Stimulated activated CD4-positive, alpha-beta T cell treated with anti-CD3 and anti-CD28 coated beads, Interleukin-1b, Interleukin-23, amount 100 ng/mL, for 4 hours (primary cell): ENCODE data around the gene SUSD3.

ENCODE experiments used
- DNase-seq, 2 donors: peaks; one replicate each; pipeline ENCODE4 v3.0.0-alpha.2; 2020; ENCODE audit warnings: low read depth in 2 of 2

SUSD3 gene

DNA sequence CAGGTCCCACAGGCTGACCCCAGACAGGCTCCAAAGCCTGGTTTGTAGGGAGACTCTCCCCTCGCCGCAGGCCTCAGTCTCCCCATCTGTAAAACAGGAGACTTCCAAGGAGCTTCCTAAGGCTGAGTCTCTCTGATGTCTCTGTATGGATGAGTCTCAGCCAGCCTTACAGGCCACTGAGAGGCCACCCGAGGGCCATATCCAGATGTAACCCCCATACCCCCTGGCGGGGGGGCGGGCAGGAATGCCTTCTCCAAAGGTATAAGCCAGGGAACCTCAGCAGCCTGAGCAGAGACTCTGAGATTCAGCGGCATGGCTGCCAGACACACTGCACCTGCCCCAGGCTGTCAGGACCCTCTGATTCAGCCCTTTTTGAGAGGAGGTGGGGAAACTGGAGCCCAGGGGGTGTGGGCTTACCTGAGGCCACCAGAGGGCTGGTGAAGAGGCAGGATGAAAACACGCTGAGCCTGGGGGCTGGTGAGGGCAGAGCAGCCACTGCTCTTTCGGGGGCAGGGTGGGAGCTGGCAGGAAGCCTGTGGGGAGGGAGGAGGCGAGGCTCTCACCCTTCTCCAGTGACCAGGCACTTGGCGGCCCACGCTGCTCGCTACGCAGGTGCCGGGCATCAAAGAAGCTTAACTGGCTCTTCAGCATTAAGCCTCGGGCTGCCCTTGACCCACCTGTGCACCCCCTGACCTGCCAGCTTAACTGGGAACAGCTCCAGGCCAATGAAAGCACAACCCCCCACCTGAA, 5.5 kb upstream of the SUSD3 start:
- no peak for DNase-seq

DNA sequence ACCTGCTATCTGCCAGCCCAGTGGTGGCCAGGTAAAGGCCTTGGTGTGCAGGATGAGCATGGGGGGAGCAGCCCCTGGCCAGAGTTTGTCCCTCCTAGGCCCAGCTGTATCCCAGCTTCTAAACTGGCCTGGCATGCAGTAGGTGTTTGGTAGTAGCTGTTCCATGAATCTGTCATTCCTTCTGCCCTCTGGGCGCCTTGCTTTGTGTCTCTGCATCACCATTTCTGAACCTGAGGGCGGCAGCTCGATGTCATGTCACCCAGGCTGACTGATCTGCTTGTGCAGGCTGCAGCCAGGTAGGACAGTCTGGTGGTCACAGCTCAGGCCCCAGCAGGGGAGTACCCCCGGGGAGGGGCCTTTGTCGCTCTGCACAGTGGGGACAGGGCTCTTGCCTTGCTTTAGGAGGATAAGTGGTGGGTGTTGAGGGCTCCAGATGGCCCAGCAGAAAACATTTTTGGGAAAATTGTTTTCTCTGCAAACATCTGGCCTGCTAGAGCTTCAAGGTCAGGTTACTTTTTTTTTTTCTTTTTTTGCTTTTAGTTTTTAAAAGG, 4.6 kb upstream of the SUSD3 start:
- DNase-seq: no peak

DNA sequence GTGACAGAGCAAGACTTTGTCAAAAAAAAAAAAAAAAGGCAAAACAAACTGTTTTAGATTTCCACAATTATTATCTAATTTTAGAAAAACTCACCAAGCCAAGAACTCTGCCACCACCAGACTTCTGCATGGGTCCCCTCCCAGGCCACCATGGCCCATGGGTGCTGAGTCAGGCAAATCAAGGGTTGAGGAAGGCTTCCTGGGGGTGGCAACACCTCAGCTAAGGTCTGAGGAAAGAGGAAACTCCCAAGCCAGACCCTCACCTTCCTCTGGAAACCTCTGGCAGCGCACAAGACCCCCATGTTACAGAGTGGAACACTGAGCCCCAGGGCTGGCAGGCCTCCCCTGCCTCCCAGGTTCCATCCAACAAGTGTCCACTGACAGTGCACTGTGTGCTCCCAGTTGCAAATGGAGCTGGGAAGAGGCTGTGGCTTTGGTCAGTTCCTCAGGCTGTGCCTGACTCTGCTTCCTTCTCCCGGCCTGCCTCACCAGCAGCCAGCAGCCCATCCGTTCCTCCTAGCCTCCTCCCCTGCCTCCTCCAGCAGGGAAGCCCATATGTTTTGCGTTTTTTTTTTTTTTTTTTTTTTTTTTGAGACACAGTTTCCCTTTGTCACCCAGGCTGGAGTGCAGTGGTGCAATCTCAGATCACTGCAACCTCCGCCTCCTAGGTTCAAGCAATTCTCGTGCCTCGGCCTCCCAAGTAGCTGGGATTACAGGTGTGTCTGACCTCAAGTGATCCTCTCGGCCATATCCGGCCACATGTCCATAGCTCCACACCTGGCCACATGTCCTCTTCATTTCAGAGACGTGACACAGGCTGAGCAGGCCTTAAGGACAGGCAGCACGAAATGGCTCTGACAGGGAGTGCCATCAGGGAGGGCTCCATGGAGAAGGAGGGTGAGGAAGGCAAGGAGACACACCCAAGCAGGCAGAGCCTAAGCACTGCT, 3.5 kb upstream of the SUSD3 start:
- DNase-seq: no peak

DNA sequence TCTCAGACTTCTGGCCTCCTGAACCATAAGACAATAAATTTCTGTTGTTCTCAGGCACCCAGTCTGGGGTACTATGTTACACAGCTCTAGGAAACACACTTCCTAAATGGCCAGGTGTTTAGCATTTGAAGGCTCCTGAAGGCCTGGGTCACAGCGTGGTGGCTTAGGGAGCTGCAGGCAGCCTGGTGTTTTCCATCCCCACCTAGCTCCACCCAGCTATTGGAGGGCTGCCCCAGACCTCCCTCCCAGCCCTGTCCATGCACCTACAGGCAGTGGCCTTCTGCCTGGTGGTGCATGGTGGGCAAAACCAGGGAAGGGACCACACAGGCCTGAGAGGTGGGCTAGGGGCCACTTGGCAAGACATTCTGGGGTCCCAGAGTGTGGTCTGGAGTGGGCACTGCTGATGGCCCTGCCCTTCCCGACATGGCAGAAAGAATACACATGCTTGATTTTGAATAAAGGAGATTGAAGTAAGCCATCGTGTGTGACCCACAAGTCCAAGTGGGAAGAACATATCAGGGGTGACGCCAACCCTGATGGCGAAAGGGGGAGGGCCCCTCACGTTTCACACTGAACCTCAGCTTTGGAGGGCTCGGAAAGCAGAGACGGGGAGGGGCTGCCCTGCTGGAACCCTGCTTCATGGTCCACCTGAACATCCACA, 1.3 kb upstream of the SUSD3 start:
- no peak for DNase-seq

DNA sequence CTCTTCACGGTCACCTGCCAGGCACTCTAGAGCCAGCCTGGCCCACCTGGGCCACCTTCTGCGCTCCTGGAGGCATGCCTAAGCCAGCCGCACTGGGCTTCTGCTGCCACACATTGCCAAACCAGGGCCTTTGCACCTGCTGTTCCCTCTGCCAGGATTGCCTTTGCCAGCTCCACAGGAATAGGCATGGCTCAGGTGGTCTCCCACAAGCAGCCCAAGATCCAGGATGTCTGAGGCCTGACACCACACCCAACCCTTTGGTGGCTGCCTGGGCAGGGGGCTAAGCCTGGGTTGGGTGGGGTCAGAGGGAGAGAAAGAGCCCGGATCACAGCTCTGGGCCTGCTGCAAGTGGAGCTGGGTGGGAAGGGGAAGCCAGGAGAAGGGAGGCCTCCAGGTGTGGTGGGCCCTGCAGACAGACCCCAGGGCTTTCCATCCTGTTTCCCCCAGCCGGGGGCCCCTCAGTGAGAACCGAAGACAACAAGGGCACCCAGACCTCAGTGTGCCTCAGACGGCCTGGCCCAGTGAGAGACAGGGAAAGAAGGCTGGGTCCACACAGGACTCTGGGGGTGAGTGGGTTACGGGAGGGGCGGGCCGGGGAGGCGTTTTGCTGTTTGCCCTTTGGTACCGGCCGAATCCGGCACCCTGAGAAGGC, 672 bp upstream of the SUSD3 start:
- no peak for DNase-seq

DNA sequence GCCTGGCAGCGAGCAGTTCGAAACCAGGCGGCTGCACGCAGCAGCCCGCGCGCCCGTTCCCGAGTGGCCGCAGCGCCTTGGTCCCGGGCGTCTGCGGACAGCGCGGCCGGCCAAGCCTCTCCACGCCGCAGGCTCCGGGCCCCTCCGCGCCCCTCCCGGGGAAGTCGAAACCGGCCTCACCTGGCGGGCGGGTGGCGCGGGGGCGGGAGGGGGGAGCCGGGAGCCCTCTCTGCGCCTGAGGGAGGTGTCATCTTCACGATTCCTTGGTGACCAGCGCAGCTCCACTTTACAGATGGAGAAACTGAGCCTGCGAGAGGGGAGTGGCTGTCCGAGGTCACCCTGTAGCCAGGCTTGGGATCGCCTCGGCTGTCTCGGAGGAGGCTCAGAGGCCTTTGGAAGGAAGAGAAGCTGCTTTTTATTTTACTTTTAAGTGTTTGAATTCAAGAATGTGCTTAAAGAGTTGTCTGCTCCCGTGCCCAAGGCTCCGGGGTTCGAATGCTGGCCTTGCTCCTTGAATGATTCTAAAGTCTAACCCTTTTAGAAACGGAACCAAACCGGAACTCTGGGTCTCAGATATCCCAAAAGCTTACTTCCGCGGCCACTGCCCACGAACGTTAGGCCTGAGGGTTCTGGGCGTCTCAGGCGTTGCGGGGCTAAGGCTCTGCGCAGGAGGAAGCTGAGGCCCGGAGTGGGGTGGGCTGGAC, 662 bp downstream of the SUSD3 start:
- peak in 1 of 2 donors; percentile 34 for DNase-seq

DNA sequence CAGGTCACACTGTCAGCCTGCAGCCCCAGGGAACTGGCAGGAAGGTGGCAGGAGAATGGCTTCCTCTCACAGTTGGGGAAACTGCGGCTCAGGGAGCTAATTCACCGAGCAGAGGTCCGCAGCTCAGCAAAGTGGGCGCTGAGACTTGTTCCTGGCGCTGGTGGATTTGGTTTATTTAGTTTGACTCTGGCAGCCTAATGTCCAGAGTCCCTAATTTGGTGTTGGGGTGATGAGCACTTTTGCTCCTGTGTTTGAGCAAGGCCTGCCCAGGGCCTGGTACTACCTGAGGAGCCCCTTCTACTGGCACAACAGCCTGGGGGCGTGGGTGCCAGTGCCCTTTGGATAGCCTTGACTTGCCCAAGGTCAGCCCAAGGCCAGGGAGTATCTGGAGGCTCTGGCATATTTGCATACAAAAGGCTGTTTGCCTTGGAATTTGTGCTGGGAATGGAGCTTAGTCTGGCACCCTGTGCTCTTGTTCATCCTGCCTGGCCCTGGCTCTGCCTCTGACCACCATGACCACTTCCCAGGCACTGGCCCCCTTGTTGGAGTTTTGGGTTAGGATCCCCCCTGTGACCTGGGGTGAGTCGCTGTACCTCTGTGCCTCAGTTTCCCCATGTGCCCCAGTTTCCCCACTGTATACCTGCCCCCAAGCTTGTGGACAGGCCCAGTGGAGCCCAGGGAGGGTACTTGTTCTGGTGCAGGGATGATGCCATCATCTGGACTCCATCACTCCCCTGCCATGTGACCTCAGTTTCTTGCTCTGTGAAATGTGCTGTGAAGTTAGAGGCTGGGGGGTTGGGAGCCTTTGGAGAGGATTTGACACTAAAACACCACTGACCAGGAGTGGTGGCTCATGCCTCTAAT, 1.4 kb downstream of the SUSD3 start:
- no peak for DNase-seq

DNA sequence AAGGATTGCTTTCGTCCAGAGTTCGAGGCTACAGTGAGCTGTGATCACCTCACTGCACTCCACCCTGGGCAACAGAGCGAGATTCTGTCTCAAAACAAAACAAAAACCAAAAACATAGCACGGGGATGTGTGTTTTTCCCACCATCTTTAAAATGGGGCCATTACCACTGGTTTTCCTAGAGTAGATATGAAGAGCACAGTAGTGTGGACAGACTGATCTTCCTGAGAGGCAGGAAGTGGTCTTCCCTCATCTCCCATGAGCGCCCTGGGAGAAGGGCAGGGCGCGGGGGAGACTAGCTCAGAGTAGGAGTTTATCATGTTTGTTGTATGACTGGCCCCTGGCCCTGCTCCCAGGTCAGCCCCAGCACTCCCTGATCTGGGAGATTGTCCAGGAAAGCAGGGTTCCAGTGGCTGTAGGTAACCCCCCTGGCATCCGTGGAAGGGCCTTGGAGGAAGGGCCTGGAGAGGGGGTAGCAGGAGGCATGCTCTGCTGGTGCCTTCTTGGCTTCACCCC, 2.3 kb downstream of the SUSD3 start:
- DNase-seq: no peak

DNA sequence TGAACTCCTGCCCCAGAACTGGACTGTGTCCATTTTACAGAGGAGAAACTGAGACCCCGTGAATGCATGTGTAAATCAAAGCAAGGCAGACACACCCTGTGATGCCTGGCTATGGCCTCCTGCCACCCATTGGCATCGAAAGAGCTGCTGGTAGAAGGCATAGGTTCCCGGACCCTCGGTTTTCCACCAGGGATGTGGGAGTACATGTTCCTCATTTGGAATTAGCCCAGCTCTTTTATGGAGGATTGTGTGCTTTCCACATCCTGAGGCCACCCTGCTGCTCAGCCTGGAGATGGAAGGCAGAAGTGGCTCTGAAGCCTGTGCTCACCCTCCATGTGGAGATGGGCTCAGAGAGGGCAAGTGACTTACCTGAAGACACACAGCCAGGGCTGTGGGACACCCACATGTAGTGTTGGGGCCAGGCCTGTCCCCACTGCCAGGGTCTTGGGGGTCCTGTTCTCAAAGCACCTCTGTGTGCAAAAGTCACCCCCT, 2.8 kb downstream of the SUSD3 start:
- no peak for DNase-seq

DNA sequence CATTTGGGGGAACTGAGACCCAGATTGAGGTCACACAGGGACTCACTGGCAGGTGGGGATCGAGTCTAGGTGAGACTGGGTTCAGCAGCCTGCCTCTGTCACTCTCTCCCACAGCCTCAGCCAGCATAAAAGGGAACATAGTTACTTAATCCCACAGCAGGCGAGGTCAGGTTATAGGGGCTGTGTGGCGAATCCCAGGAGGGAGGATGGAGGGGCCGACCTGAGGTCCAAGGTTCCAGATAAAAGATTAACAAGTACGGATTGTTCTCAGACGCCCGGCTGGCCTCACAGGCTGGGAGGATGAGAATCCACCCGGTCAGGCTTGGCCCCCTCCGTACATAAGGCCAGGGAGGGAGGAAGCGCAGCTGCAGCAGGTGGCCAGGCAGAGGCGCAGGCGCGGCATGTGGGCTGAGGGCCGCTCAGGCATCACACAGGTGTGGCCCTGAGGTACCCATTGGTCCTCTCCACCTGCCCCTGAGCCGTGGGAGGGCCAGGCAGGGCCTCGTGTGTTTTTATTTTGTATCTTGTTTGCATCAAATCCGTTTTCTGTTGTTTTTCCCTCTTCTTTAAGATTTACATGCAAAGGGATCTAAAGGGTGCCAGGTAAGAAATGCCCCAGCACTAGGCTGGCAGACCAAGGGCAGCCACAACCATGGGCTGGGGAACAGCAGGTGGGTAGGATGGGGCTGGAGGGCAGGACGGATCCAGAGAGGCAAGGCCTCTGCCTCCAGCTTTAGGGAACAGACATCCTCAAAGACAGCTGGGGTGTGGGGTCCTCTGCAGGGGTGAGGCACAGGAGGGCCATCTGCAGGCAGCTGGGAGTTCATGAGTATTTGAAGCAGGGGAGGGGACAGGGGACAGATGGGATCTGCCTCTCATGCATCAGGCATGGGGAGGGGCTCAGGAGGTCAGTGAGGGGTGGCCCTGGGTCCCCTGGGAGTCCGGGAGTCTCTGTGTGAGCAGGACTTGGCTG, 3.6 kb downstream of the SUSD3 start:
- no peak for DNase-seq

DNA sequence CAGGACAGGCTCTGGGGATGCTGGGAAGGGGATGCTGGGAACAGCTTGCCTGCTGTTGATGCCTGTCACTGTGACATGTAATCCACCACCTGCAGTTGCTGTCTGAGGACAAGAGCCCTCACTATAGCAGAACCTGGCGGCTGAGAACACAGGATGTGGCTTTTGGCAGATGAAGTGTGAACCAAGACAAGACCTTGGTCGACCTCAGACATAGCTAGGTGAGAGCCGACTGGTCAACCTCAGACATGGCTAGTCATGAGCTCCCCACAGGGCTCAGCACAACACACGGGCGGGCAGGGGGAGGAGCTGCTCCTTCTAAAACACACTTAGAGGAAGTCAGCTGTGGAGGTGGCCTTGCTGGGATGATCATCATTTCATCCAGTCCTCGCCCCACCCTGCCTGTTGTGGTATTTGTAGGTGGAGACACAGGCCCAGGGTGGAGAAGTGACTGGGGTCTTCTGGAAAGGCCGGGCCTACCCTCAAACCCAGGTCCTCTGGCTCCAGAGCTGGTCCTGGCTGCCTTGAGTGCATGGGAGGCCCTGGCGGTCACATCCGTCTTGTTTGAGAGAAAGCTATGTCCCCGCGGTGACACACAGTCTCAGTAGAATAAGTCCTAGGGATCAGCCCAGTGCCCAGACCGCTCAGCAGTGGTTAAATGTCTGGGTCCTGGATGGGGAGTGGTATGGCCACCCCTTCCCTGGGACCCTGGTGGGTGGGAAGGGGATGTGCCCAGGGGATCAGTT, 6.1 kb downstream of the SUSD3 start:
- DNase-seq: peak; percentile 53 to 65

DNA sequence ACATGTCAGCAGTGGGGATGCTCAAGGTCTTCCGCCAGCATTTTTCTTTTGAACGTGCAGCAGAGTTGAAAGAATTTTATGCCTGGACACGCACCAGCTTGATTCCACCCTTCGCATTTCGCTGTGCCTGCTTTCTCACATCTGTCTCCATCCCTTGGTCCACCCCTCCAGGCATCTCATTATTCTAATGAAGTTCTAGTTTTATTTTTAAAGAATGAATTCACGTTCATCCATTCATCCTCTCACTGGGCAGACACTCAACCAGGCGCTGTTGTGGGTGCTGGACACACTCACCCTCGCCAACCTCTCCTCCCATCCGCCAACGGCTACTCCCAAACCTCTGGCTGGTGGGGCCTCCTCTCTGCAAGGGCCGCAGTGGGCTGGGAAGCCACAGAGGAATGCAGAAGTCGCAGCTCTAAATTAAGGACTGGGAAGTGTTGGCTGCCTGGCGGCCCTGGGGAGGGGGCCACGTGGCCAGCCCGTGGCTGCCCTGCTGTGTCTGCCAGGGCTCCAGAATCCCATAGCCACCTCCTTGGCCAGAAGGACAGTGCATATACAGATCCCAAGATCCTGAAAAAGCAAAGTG, 6.7 kb downstream of the SUSD3 start:
- DNase-seq: no peak

DNA sequence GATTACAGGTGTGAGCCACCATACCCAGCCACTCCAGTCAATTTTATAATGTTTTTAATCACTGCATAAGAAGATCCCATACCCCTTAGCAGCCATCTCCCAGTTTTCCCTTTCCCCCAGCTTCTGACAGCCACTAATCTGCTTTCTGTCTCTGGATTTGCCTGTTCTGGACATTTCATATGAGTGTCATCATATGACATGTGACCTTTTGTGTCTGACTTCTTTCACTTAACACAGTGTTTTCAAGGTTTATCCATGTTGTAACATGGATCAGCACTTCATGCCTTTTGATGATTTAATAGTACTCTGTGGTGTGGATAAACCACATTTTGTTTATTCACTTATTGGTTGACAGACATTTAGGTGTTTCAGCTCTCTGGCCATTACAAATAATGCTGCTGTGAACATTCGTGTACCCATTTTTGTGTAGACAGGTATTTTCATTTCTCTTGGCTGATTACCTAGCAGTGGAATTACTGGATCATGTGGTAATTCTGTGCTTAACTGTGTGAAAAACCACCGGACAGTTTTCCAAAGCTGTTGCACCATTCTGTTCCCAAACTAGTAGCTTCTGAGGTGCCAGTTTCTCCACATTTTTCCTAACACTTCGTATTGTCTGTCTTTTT, 8.6 kb downstream of the SUSD3 start:
- no peak for DNase-seq

DNA sequence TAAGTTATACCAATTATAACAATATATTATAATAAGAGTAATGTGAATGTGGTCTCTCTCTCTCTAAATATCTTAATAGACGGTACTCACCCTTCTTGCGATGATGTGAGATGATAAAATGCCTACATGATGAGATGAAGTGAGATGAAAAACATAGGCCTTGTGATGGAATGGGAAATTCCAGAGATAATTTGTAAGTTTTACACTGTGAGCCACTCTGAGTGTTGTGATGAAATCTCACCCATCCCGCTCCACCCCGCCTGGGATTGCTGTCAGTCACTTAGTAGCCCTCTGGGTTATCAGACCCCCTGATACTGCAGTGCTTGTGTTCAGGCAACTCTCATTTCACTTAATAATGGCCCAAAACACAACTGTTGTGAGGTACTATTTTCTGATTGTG, 10.5 kb downstream of the SUSD3 start:
- no peak for DNase-seq

DNA sequence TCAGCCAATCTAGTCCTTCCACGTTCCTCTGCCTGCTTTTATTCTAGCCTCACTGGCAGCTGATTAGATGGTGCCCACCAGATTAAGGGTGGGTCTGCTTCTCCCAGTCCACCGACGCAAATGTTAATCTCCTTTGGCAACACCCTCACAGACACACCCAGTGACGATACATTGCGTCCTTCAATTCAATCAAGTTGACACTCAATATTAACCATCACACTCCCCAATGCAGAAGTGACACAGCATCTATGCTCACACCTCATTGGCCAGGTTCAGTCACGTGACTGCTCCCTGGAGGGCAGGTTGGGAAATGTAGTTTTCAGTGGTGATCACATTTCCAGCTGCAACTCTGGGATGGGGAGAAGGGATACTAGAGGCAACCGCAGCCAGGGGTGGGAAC, 13.0 kb downstream of the SUSD3 start:
- no peak for DNase-seq

DNA sequence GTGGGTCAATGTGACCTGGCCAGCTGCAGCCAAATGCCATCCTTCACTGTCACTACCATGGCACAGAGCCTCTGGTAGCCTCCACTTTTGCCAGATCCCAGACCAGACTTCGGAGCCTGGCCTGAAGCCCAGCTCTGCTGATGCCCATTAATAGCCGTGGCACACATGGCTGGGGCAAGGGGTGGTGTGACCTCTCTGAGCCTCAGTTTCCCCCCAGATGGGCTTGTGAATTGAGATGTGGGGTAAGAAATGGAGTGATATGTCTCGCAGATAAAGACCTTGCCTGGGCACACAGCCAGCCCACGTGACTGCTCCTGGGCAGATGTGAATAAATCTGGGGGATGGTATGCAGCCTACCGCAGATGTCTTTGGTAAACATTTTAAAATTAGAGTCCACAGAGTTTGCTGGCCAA, 13.9 kb downstream of the SUSD3 start:
- DNase-seq: no peak
